HG03139 (cell line): Measurements from ENCODE around the gene PLOD1.
"Not testable (repeated sequence)": the region's sequence is repeated elsewhere in the genome, so short reads cannot be mapped to it uniquely, and the experiment has no call there.

Source experiments
- ATAC-seq: cut with Tn5 transposase; IDR thresholded peaks from one replicate; pipeline ENCODE4 v1.9.1; 2021; ENCODE audit not compliant: unreplicated experiment

Gene PLOD1

GRCh38 chr1:11938722-11939526 lies 4.4 kb downstream of the PLOD1 start:
- ATAC-seq, result no peak

- ATAC-seq, result not testable (repeated sequence)
Observed at GRCh38 chr1:11939794-11940193, 5.3 kb downstream of the PLOD1 start.

- no peak for ATAC-seq
Observed at GRCh38 chr1:11940260-11940921, 5.9 kb downstream of the PLOD1 start.

- ATAC-seq, result no peak
Observed at GRCh38 chr1:11942280-11942679, 7.8 kb downstream of the PLOD1 start.

- no peak for ATAC-seq
Observed at GRCh38 chr1:11943619-11944018, 9.1 kb downstream of the PLOD1 start.

- ATAC-seq, result no peak
Observed at GRCh38 chr1:11944358-11944931, 9.9 kb downstream of the PLOD1 start.

- no peak for ATAC-seq
Observed at GRCh38 chr1:11946647-11947046, 12.1 kb downstream of the PLOD1 start.

- no peak for ATAC-seq
Observed at GRCh38 chr1:11948822-11949458, 14.4 kb downstream of the PLOD1 start.

GRCh38 chr1:11951901-11952300 lies 17.4 kb downstream of the PLOD1 start:
- no peak for ATAC-seq

- no peak for ATAC-seq
Observed at GRCh38 chr1:11952455-11953109, 18.1 kb downstream of the PLOD1 start.

- ATAC-seq, result no peak
Observed at GRCh38 chr1:11955221-11955620, 20.7 kb downstream of the PLOD1 start.

GRCh38 chr1:11957398-11957797 lies 22.9 kb downstream of the PLOD1 start:
- no peak for ATAC-seq

- ATAC-seq, result no peak
Observed at GRCh38 chr1:11957897-11958296, 23.4 kb downstream of the PLOD1 start.

GRCh38 chr1:11960276-11960675 lies 25.8 kb downstream of the PLOD1 start:
- ATAC-seq, result no peak

- no peak for ATAC-seq
Observed at GRCh38 chr1:11960715-11961114, 26.2 kb downstream of the PLOD1 start.

GRCh38 chr1:11961230-11961629 lies 26.7 kb downstream of the PLOD1 start:
- ATAC-seq, result no peak

GRCh38 chr1:11963622-11964021 lies 29.1 kb downstream of the PLOD1 start:
- ATAC-seq, result no peak

GRCh38 chr1:11964656-11965055 lies 30.1 kb downstream of the PLOD1 start:
- ATAC-seq, result no peak

GRCh38 chr1:11967028-11967547 lies 32.6 kb downstream of the PLOD1 start:
- ATAC-seq, result no peak

GRCh38 chr1:11970441-11971185 lies 36.1 kb downstream of the PLOD1 start:
- ATAC-seq, result no peak
